SK-N-MC (cell line): ENCODE results near the gene FRMD6.

Source experiments
- EZH2 ChIP-seq: fragments of 200-600 bp; sonication (generic); IDR thresholded peaks from one replicate; pipeline ENCODE4 v1.6.1; 2017; ENCODE audit warnings: antibody characterized with exemption
- POLR2AphosphoS5 ChIP-seq: IDR thresholded peaks from 2 replicates; pipeline ENCODE4 v1.6.1; 2012; ENCODE audit warnings: mild to moderate bottlenecking, low read depth, low read length, borderline replicate concordance

- TF ChIP-seq EZH2 (no peak), POLR2AphosphoS5 (no peak)
Observed at GRCh38 chr14:51701951-51702350, 50.2 kb downstream of the FRMD6 start.
